HUES6 (cell line): Measurements from ENCODE around the gene RNF151.
"Not testable (repeated sequence)": the region's sequence is repeated elsewhere in the genome, so short reads cannot be mapped to it uniquely, and the experiment has no call there.

Experiments
- H3K27ac ChIP-seq: 2 replicates; pipeline ENCODE4 v1.7.0; 2013; ENCODE audit warnings: low read depth, mild to moderate bottlenecking, low read length, inconsistent platforms
- H3K27me3 ChIP-seq: 2 replicates; pipeline ENCODE4 v1.6.1; 2013; ENCODE audit warnings: low read length; ENCODE audit not compliant: control insufficient read depth, insufficient read depth
- H3K36me3 ChIP-seq: 2 replicates; pipeline ENCODE4 v1.6.1; 2013; ENCODE audit warnings: low read length; ENCODE audit not compliant: control insufficient read depth, insufficient read depth
- H3K4me1 ChIP-seq: 2 replicates; pipeline ENCODE4 v1.6.1; 2013; ENCODE audit warnings: low read length; ENCODE audit not compliant: control insufficient read depth, insufficient read depth
- H3K4me3 ChIP-seq: 2 replicates; pipeline ENCODE4 v1.5.1; 2013; ENCODE audit warnings: low read depth, low read length
- H3K9ac ChIP-seq: one replicate; pipeline ENCODE4 v1.6.1; 2013; ENCODE audit warnings: mild to moderate bottlenecking, low read length
- H3K9me3 ChIP-seq: 2 replicates; pipeline ENCODE4 v1.6.1; 2013; ENCODE audit warnings: low read depth, low read length; ENCODE audit not compliant: control insufficient read depth, insufficient read depth

The RNF151 gene, protein sequence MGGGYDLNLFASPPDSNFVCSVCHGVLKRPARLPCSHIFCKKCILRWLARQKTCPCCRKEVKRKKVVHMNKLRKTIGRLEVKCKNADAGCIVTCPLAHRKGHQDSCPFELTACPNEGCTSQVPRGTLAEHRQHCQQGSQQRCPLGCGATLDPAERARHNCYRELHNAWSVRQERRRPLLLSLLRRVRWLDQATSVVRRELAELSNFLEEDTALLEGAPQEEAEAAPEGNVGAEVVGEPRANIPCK

DNA sequence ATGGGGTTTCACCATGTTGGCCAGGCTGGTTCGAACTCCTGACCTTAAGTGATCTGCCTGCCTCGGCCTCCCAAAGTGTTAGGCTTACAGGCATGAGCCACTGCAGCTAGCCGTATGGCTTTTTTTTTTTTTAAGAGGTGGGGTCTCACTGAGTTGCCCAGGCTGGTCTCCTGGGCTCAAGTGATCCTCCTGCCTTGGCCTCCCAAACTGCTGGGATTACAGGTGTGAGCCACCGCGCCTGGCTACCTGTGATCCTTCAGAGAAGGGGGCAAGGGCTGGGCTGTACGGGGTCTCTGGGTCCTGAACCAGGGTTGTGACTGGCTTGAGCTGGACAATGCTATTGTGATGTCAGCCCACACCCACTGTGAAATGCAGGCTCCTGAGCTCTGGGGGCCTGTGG, at the start of gene RNF151:
RNF151 (plus strand) TSS at position 397 of the 400 bp plus-strand sequence. CDS start 26 bp downstream, outside the sequence.
- H3K9me3 ChIP-seq = no peaks in the 10 kb centered on the region
- H3K27me3 ChIP-seq = no peaks in the 10 kb centered on the region
- peak within 1 kb of the TSS; percentile 97 for H3K9ac ChIP-seq
- H3K36me3 ChIP-seq = peaks cover 27% of the 10 kb centered on the region
- peak within 1 kb of the TSS; percentile 98 for H3K4me3 ChIP-seq
- peaks cover 10% of the 10 kb centered on the region for H3K4me1 ChIP-seq
- H3K27ac ChIP-seq = no peak within 1 kb of the TSS

DNA sequence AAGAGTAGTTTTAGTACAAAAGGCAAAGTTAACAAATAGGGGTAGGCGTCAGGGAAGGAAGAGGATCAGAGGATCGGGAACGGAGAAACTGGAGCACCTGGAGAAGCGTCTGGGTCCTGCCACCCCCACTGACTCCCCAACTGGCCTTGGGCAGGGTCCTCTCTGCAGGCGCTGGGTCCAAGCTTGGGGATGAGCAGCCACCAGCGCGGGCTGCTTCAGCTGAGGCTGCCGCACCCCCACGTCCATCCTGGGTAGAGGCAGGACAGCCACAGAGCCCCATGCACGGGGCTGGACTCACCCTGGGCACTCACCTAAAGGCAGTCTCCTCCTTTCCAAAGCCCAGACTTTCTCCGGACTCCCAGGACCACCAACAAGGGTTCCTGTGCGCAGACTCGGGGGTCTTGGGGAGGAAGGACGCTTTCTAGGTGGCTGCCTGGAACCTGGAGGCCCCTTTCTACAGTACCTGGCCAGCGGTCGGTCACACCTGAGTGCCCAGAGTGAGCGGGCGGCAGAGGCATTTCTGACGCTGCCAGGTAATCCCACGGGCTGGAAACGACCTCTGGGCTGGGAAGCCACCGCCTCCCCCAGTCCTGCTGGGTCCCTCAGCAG, 49.5 kb upstream of the RNF151 start:
- H3K27me3 ChIP-seq = peaks cover 85% of the 10 kb centered on the region
- H3K36me3 ChIP-seq = no peaks in the 10 kb centered on the region
- H3K9me3 ChIP-seq = no peaks in the 10 kb centered on the region
- H3K27ac ChIP-seq = no peak overlapping the region
- peak overlapping the region; percentile 49 for H3K4me3 ChIP-seq
- H3K4me1 ChIP-seq = peaks cover 49% of the 10 kb centered on the region
- no peak overlapping the region for H3K9ac ChIP-seq

DNA sequence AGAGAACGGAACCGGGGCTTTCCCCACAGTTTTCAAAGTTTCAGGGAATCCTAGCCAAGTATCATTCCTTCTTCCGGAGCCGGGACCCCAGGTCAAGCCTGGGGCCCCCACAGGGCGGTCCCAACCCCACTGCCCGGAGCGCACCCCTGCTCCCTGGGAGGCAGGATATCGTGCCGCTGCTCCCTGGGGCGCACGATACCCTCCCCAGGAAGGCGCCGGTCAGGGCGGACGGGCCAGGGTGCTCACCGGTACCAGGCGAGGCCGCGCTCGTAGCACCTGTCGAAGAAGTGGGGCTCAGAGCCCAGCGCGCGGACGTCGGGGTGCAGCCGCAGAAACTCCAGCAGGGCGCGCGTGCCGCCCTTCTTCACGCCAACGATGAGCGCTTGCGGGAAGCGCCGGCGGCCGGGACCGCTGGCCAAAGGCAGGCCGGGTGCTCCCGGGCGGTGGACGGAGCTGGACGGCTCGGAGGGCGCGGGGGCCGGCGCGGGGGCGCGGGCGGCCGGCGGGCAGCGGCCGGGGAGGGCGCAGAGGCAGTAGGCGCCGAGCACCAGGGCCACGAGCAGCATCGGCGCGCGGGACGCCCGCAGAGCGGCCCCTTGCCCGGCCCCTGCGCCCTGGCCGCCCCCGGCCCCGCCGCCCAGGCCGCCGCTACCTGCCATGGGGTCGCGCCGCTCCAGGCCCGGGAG, 48.8 kb upstream of the RNF151 start:
- peak overlapping the region; percentile 49 for H3K4me3 ChIP-seq

DNA sequence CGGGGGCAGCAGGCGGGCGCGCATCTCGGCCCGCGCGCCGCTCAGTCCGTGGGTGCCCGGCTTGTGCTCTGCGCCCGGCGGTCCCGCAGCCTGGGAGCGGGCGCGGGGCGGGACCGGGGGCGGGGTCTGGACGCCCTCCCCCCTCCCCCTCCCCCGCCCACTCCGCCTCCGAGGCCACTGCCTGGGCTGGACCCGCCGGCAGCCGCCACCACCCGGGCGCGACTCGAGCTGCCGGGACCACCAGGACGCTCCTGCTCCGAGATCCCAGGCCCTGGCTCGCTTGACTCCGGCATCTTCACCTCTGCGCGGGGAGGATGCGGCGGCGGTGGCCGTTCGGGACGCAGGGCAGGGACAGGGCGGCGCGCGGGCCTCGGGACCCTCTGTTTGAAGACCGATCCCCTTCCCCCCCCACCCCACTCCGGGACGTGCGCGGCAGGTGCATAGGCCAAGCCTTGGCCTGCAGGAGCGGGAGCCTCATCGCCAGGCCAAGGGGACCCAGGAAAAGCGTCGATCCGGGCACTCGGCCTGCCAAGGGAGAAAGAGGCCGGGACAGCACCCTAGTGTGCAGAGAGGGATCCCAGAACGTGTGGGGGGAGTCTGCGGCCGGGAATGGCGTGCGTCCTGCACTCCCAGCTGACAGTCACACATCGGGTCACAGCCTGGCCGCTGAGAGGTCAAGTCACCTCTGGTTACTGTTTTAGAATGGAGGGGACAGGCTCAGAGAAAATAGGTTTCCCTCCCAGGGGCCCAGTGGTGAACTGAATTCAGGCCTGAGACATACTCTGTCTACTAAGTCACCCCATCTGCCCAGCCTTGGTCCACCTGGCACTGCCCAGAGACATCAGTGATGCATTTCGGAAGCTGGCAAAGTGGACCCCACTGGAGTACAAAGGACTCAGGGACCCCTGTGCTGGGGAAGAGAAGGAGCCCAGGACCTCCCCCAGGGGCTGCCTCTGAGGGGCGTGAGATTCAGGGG, 48.0 kb upstream of the RNF151 start, which contains the start of gene HS3ST6:
HS3ST6 (minus strand) TSS at position 65 of the 976 bp plus-strand sequence. CDS start 92 bp downstream, outside the sequence.
- Histone ChIP-seq H3K9ac (no peak within 1 kb of the TSS), H3K4me1 (peaks cover 50% of the 10 kb centered on the region), H3K36me3 (no peaks in the 10 kb centered on the region), H3K27ac (no peak within 1 kb of the TSS), H3K27me3 (peaks cover 92% of the 10 kb centered on the region), H3K9me3 (0 out of 2 replicates have a peak, but pooled peaks cover 2% of the 10 kb centered on the region), H3K4me3 (peak within 1 kb of the TSS; percentile 61)

More for the DNA sequence above, 48.8 kb upstream of the RNF151 start:
- H3K27ac ChIP-seq = no peak overlapping the region
- 0 out of 2 replicates have a peak, but pooled peaks cover 2% of the 10 kb centered on the region for H3K9me3 ChIP-seq
- H3K36me3 ChIP-seq = no peaks in the 10 kb centered on the region
- peaks cover 92% of the 10 kb centered on the region for H3K27me3 ChIP-seq
- H3K9ac ChIP-seq = no peak overlapping the region
- peaks cover 49% of the 10 kb centered on the region for H3K4me1 ChIP-seq

DNA sequence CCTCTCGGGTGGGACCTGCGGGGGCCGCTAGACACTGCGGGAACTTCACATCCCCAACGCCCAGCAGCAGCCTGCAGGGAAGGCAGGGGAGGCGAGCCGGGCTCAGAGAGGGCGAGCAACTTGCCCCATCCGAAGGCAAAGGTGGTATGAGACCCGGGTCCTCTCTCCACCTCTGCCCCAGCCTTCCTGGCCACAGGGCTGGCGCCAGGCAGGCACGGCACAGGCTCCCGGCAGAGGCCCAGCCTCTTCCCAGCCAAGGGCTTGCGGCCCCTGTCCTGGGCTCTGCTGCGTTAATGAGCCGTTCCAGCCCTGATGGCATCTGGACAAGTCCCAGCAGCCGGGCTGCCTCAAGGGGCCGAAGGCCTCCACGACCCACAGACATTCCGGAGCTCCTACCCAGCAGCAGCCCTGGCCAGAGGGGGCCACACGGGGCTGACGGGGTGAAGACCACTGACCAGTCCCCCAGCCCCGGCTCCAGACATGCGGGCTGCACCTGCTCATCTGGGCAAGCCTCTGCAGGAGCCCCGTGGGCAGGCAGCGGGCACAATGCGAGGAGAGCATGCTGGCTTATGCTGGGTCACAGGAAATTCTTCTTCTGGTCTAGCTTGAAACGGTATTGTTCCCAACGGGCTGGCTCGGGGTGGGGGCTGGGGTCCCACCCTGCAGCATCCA, 47.2 kb upstream of the RNF151 start:
- Histone ChIP-seq H3K9ac (no peak overlapping the region), H3K4me3 (no peak overlapping the region), H3K36me3 (no peaks in the 10 kb centered on the region), H3K9me3 (0 out of 2 replicates have a peak, but pooled peaks cover 2% of the 10 kb centered on the region), H3K4me1 (peaks cover 49% of the 10 kb centered on the region), H3K27ac (no peak overlapping the region), H3K27me3 (peaks cover 86% of the 10 kb centered on the region)

DNA sequence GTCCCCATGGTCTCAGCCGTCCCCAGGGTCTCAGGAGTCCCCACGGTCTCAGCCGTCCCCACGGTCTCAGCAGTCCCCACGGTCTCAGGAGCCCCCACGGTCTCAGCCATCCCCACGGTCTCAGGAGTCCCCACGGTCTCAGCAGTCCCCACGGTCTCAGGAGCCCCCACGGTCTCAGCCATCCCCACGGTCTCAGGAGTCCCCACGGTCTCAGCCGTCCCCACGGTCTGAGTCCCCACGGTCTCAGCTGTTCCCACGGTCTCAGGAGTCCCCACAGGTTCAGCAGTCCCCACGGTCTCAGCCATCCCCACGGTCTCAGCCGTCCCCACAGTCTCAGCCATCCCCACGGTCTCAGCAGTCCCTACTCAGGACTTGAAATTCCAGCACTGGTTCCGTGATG, 46.5 kb upstream of the RNF151 start:
- H3K27ac ChIP-seq, H3K9me3 ChIP-seq, H3K9ac ChIP-seq, H3K4me3 ChIP-seq, H3K36me3 ChIP-seq: not testable (repeated sequence)
- Histone ChIP-seq H3K4me1 (peaks cover 48% of the 10 kb centered on the region), H3K27me3 (peaks cover 84% of the 10 kb centered on the region)

DNA sequence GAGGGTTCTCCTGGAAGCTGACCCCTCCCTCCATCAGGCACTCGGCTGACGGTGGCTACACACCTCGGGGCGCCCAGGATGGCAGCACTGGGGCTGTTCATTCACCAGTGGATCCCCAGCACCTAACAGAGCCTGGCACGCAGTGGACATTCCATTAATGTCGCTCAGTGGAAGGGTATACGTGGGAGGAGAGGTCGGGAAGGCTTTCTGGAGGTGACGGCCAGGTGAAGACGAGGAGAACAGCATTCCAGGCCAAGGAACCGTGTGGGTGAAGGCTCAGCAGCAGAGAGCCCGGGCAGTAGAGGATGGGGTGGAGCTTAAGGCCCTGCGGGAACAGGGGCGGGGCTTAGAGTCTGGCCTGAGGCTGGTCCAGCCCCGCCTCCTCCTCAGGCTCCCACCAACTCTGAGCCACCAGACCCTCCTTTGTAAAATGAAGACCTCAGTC, 45.9 kb upstream of the RNF151 start:
- Histone ChIP-seq H3K4me1 (peaks cover 53% of the 10 kb centered on the region), H3K27me3 (peaks cover 78% of the 10 kb centered on the region), H3K9me3 (0 out of 2 replicates have a peak, but pooled peaks cover 2% of the 10 kb centered on the region), H3K9ac (no peak overlapping the region), H3K27ac (no peak overlapping the region), H3K4me3 (peak overlapping the region; percentile 30; the same call in 1 of the 2 replicates), H3K36me3 (no peaks in the 10 kb centered on the region)

DNA sequence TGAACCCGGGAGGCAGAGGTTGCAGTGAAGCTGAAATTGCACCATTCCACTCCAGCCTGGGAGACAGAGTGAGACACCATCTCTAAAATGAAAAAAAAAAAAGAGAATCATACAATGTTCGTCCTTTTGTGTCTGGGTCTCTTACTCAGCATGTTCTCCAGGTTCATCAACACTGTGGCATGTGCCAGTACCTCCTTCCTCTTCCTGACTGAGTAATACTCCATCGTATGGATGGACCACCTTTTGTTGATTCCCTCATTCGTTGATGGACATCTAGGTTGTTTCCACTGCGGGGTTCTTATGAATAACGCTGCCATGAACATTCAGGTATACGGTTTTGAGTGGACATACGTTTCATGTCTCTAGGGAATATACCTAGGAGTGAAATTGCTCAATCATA, 44.3 kb upstream of the RNF151 start:
- Histone ChIP-seq H3K27me3 (peaks cover 62% of the 10 kb centered on the region), H3K27ac (no peak overlapping the region), H3K4me3 (no peak overlapping the region), H3K9ac (no peak overlapping the region), H3K4me1 (peaks cover 51% of the 10 kb centered on the region), H3K36me3 (no peaks in the 10 kb centered on the region), H3K9me3 (0 out of 2 replicates have a peak, but pooled peaks cover 2% of the 10 kb centered on the region)

DNA sequence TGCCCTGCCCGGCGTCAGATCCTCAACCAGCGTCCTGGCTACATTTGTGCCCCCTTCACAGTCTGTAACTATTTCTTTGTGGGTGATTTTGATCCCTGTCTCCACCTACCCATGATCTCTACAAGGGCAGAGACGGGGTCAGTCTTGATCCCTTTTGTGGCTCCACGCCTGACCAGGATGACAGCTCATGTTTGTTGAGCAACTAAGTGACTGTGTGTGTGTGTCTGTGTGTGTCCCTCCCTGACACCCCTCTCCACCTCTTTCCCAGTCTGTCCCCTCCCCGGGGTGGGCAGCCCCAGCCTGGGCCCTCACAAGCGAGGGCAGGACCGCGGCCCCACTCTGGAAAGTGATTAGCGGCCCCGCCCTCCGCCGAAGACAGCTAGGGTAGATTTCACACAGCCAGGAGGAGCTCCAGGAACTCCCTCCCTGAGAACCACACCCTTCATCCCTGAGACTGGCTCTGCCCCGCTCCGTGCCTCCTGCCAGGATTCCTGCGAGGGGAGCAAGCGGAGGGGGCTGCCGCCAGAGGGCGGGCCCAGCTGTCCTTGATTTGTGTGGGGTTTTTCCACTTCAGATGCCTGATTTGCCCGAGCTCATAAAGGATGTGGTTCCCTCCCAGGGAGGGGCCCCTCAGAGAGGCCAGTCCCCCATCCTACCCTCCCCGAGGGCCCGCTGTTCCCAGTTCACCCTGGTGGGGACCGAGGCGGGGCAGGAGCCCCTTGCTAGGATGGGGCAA, 43.2 kb upstream of the RNF151 start:
- H3K27me3 ChIP-seq = peaks cover 52% of the 10 kb centered on the region

More for the DNA sequence above, 43.2 kb upstream of the RNF151 start:
- H3K36me3 ChIP-seq = no peaks in the 10 kb centered on the region
- H3K4me1 ChIP-seq = peaks cover 46% of the 10 kb centered on the region
- no peak overlapping the region for H3K9ac ChIP-seq
- peak overlapping the region; percentile 38 for H3K4me3 ChIP-seq
- no peak overlapping the region for H3K27ac ChIP-seq
- 0 out of 2 replicates have a peak, but pooled peaks cover 2% of the 10 kb centered on the region for H3K9me3 ChIP-seq
